Testis (tissue), 3 donors: ENCODE measurements around the gene GLO1. TPM values are rescaled to one million over a fixed set of nuclear protein-coding genes. Genes with fewer than 3 reads are reported as not detected.
A peak's percentile ranks its signal among the peaks of the same experiment; 100 is the strongest.

ENCODE experiments used
- DNase-seq: peaks from one replicate; pipeline ENCODE4 v3.0.0-alpha.2; 2019
- H3K27ac ChIP-seq, 2 donors: fragments of 200-600 bp; sonication (generic); one replicate each; pipeline ENCODE4 v1.5.1; 2019
- H3K27me3 ChIP-seq: fragments of 200-600 bp; sonication (generic); one replicate; pipeline ENCODE4 v1.5.1; 2019
- H3K36me3 ChIP-seq: fragments of 200-600 bp; sonication (generic); one replicate; pipeline ENCODE4 v1.5.1; 2017; ENCODE audit warnings: low read depth; ENCODE audit errors: missing control alignments
- H3K4me1 ChIP-seq: fragments of 200-600 bp; sonication (generic); one replicate; pipeline ENCODE4 v1.5.1; 2019
- H3K4me3 ChIP-seq, 2 donors: fragments of 200-600 bp; sonication (generic); one replicate each; pipeline ENCODE4 v1.5.1; 2017 to 2019
- H3K9me3 ChIP-seq: fragments of 200-600 bp; sonication (generic); one replicate; pipeline ENCODE4 v1.5.1; 2017
- POLR2A ChIP-seq: fragments of 450-650 bp; IDR thresholded peaks from one replicate; pipeline ENCODE4 v1.6.1; 2017; ENCODE audit warnings: antibody characterized with exemption, mild to moderate bottlenecking, moderate library complexity
- WGBS, 2 donors: methylation state at CpG; one replicate each; pipeline ENCODE4 v1.1.5; 2018; 5-methylcytosine and 5-hydroxymethylcytosine counted together
- intact Hi-C: fragments of 100-400 bp; cut with DNase I; formaldehyde crosslinking; loops from one replicate; pipeline ENCODE4 v1.15.1; 2023; ENCODE audit warnings: low total_unique reads
- polyA plus RNA-seq: library from polyadenylated mRNA; stranded (reverse); fragments of 350-450 nt; fragmentation: Illumina TruSeq; extraction: RNeasy Lipid Tissue Mini Kit (QIAGEN cat#74804); gene quantifications from one replicate; pipeline ENCODE4 v1.2.3, GENCODE V29; 2014; ENCODE audit warnings: low read depth, low replicate concordance; ENCODE audit not compliant: insufficient read depth
- total RNA-seq, 2 donors: library from RNA; depleted of rRNA; stranded (reverse); fragments of >200 nt; gene quantifications; one replicate each; pipeline ENCODE4 v1.2.3, GENCODE V29; 2016
- TF ChIP-seq, protein P1 (sequence below), 3 experiments: fragments of 450-650 bp in 2 of 3; fragments of 200-600 bp in 1 of 3; sonication (generic) in 1 of 3; IDR thresholded peaks; one replicate each; pipeline ENCODE4 v1.5.1; 2016 to 2019; ENCODE audit warnings: antibody characterized with exemption in 3 of 3, mild to moderate bottlenecking in 2 of 3, moderate library complexity in 1 of 3

Gene GLO1
- total and polyA plus RNA-seq, 3 donors from 2014 or later: 51.0 to 78.6 (median 54.3) TPM

DNA sequence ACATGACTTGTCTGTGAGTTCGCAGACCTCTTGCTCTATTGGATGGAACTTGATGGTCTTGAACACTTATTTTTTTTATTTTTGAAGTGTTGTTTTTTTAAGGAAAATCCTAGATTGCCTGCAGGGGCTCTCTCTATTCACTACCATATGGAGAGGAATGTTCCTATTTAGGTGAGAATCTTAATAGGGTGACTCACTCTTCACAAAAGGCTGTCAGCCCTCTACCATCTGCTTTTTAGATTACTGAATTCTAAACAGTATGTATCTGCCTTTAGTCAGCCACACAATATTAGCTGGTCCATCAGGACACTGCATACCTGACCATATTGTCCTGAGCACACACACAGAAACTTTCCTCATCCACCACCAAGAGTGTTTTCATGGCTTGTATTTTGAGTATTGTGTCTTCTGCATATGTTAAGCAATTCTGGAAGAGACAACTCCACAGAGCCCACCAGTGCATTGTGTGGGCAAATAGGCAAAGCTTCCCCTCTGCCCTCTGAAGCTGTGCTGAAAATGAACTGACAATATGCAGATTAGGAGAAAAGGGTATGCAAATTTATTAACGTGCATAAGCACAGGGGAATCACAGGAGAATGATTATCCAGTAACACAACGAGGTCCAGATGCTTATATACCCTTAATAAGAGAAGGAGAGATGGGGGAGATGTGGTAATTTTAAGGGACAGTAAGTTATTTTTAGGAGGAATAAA lies 56.6 kb downstream of the GLO1 start:
- Histone ChIP-seq H3K36me3 (no peaks in the 10 kb centered on the region), H3K4me3 (no peak overlapping the region), H3K4me1 (no peaks in the 10 kb centered on the region), H3K27ac (no peak overlapping the region), H3K9me3 (no peaks in the 10 kb centered on the region), H3K27me3 (no peaks in the 10 kb centered on the region)
- 72 to 82% methylated on average over 3 of the region's 3 CpGs for WGBS, 2 donors
- DNase-seq: no peak
- intact Hi-C loops: no loop called here
- TF ChIP-seq, protein P1, sequence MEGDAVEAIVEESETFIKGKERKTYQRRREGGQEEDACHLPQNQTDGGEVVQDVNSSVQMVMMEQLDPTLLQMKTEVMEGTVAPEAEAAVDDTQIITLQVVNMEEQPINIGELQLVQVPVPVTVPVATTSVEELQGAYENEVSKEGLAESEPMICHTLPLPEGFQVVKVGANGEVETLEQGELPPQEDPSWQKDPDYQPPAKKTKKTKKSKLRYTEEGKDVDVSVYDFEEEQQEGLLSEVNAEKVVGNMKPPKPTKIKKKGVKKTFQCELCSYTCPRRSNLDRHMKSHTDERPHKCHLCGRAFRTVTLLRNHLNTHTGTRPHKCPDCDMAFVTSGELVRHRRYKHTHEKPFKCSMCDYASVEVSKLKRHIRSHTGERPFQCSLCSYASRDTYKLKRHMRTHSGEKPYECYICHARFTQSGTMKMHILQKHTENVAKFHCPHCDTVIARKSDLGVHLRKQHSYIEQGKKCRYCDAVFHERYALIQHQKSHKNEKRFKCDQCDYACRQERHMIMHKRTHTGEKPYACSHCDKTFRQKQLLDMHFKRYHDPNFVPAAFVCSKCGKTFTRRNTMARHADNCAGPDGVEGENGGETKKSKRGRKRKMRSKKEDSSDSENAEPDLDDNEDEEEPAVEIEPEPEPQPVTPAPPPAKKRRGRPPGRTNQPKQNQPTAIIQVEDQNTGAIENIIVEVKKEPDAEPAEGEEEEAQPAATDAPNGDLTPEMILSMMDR (IDR thresholded peaks at IDR 0.05): no peak
- TF ChIP-seq POLR2A: no peak

- TF ChIP-seq POLR2A: no peak
- Histone ChIP-seq H3K4me3 (no peak overlapping the region), H3K27me3 (no peaks in the 10 kb centered on the region), H3K27ac (no peak overlapping the region), H3K36me3 (no peaks in the 10 kb centered on the region), H3K9me3 (no peaks in the 10 kb centered on the region), H3K4me1 (peaks cover 7% of the 10 kb centered on the region)
- WGBS, 2 donors: 43 to 68% methylated on average over 1 of the region's 1 CpG
- no peak for DNase-seq
- intact Hi-C loops: no loop called here
Measured at GRCh38 chr6:38644951-38645350, 58.0 kb downstream of the GLO1 start.

GRCh38 chr6:38640216-38640909 lies 62.6 kb downstream of the GLO1 start:
- Histone ChIP-seq H3K4me3 (peak overlapping the region; percentile 88 to 95), H3K36me3 (no peaks in the 10 kb centered on the region), H3K27ac (peak overlapping the region; percentile 88 to 96), H3K27me3 (no peaks in the 10 kb centered on the region), H3K4me1 (peaks cover 24% of the 10 kb centered on the region), H3K9me3 (no peaks in the 10 kb centered on the region)
- TF ChIP-seq, protein P1 (IDR thresholded peaks at IDR 0.05): no peak
- no peak for TF ChIP-seq POLR2A
- intact Hi-C loops: no loop called here
- WGBS, 2 donors: 4 to 7% methylated on average over 30 to 32 of the region's 32 CpGs
- peak; percentile 25 for DNase-seq

DNA sequence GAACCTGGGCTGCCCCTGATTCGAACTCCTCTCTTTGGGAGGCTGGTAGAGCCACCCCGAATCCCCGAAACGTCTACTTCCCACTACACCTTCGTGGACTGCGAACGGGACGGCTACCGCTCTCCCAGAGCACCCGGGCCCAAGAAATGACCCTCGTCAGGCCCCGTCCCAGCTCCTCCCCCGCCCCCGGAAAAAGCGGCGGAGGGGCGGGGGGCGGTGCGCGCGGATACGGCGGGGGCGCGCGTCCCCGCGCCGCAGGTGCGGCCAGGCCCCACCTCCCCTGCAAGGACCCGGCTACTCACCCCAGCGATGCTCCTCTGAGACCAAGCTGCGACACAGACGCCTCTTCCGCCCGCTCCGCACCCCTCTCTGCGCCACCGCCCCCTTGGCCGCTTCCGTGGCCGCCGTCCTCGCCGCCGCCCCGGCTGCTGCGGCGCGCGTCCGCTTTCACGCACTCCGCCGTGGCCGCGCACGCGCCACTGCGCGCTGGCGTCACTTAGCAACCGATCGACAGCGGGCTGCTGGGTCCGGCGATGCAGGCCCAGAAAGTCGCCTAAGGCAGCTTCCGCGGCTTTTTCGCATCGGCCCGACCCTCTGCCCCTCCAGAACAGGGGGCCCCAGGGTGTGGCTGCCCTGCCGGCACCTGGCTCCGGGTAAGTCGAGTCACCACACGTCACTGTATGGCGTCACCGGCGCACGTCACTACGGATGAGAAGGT lies 63.3 kb downstream of the GLO1 start, which contains the start of gene BTBD9:
TSS of gene BTBD9 (minus strand) at position 432 of the 718 bp plus-strand sequence.
- peak within 1 kb of the TSS; percentile 88 to 95 for H3K4me3 ChIP-seq
- intact Hi-C loops: no loop called here
- WGBS, 2 donors: 0% methylated on average over 3 to 58 of the region's 82 CpGs
- H3K9me3 ChIP-seq: no peaks in the 10 kb centered on the region
- H3K27me3 ChIP-seq: no peaks in the 10 kb centered on the region
- no peaks in the 10 kb centered on the region for H3K36me3 ChIP-seq
- H3K27ac ChIP-seq: peak within 1 kb of the TSS; percentile 88 to 96
- peaks cover 24% of the 10 kb centered on the region for H3K4me1 ChIP-seq
- peak; percentile 90 for DNase-seq
- TF ChIP-seq POLR2A: no peak
- TF ChIP-seq, protein P1 (IDR thresholded peaks at IDR 0.05): no peak

GRCh38 chr6:38638941-38639497 lies 63.9 kb downstream of the GLO1 start:
- no peaks in the 10 kb centered on the region for H3K9me3 ChIP-seq
- no peaks in the 10 kb centered on the region for H3K36me3 ChIP-seq
- WGBS, 2 donors: 0 to 4% methylated on average over 9 to 15 of the region's 15 CpGs
- H3K4me3 ChIP-seq: peak overlapping the region; percentile 88 to 95
- H3K27me3 ChIP-seq: no peaks in the 10 kb centered on the region
- DNase-seq: peak; percentile 71
- intact Hi-C loops: no loop called here
- TF ChIP-seq POLR2A: no peak
- TF ChIP-seq, protein P1 (IDR thresholded peaks at IDR 0.05): no peak
- H3K27ac ChIP-seq: peak overlapping the region; percentile 88 to 96
- H3K4me1 ChIP-seq: peaks cover 24% of the 10 kb centered on the region
